HG03108 (cell line): Measurements from ENCODE around the gene ARHGEF19.
"Not testable (repeated sequence)": the region's sequence is repeated elsewhere in the genome, so short reads cannot be mapped to it uniquely, and the experiment has no call there.

ENCODE experiments used
- ATAC-seq: cut with Tn5 transposase; IDR thresholded peaks from one replicate; pipeline ENCODE4 v1.9.1; 2021; ENCODE audit warnings: moderate library complexity; ENCODE audit not compliant: unreplicated experiment

ARHGEF19 gene

DNA sequence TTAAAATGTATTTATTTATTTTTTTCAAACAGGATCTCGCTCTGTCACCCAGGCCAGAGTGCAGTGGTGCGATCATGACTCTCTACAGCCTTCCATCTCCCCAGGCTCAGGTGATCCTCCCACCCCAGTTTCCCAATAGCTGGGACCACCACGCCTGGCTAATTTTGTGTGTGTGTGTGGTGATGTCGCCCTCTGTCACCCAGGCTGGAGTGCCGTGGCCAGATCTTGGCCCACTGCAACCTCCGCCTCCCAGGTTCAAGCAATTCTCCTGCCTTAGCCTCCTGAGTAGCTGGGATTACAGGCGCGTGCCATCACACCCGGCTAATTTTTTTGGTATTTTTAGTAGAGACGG, 44.3 kb downstream of the ARHGEF19 start:
- not testable (repeated sequence) for ATAC-seq

DNA sequence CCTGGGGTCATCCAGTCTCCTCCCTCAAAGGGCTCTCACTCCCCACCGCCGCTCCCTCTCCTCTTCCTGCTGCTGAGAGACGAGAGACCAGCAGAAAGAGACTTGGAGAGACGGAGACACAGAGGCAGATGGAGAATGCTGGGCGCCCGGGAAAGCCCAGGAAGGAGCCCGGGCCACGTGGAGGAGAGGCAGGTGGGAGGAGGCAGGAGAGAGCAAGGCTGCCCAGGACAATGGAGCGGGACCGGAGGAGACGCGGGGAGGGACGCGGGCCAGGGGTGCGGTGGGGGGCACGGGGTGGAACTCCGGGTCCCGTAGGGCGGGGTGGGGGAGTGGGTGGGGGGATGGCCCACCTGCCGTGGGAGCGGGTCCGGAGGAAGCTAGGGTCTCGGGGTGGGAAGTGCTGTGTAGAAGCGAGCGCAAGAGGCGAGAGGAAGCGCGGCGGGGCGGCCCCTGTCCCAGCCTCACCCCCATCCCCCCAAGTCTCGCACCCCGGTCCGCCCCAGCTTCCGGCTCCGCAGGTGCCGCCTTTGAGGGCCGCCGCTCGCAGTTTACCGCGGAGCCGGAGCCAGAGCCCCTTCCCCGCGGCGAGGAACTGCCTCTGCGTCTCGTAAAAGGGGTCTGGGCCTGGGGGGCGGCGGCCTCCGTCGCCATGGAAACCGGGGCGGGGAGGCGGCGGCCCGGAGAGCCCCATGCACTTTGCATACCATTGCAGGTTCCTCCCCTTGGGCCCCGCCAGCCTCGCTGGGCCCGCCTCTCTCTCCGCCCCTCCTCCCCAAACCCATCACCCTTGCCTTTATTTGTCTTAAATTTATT, 44.9 kb downstream of the ARHGEF19 start:
- ATAC-seq, result no peak

- no peak for ATAC-seq
Measured at GRCh38 chr1:16166117-16166516, 46.3 kb downstream of the ARHGEF19 start.

DNA sequence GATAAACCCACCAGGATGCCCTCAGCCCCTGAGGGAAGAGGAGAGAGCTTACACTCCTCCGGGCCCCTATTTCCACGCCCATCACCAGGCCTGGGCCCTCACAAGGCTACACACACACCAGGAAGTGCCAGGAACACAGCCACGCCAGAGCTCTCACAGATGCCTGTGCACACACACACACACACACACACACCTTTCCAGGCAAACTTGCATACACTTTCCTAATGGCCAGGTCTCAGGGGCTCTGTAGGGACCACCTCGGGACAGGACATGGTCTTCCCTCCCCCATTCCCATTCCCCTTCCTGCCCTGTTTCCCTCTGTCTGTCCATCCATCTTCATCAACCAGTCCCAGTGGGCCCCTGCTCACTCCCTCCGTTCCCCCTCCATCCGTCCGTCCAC, 46.9 kb downstream of the ARHGEF19 start:
- ATAC-seq, result no peak

DNA sequence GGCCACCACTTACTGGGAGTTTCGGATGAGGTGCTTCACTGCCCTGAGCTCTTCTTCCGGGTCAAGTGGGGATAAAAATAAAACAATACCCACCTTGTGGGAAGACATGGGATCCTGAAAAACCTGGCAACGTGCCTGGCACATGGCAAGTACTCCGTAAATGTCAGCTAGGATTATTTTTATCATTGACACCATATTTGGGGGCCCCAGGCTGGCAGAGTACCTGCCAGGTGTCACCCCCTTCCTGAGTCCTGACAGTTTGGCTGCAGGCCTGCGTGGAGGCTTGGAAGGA, 47.4 kb downstream of the ARHGEF19 start:
- ATAC-seq, result no peak

DNA sequence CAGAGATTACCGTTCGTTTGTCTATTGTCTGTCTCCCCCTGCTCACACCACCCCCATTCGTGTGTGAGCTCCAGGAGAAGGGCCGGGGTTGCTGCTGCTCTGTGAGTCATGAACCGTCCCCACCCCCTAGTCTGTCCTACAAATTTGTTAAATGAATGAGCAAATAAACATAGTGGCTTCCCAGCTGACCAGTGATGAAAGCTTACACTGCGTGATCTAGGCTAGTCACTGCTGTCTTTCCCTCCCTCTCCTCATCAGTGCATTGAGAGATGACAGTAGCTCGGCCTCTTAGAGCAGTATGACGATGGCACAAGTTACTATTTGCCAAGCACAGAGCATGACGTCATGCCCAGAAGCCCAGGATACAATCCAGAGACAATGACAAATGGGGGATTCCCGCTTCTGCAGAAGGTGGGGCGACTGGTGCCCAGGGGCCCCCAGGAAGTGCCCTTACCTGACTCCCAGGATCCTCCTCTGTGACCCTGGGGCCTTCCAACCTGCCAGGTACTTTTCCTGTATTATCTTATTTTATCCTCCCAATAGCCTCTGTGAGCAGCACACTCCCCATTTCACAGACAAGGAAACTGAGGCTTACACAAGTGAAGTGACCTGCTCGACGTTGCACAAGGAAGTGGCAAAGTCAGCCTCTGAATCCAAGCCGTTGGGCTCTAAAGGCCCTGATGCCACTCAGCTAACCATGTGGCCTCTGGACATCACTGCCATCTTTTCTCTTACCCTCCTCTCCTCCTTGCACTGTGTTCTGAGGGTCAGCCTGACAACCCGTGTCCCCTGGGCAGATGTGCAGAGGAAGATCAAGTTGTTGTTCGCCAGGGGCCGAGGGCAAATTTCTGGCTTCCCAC, 48.0 kb downstream of the ARHGEF19 start:
- ATAC-seq, result no peak

GRCh38 chr1:16163608-16164212, 48.7 kb downstream of the ARHGEF19 start:
- ATAC-seq, result not testable (repeated sequence)

DNA sequence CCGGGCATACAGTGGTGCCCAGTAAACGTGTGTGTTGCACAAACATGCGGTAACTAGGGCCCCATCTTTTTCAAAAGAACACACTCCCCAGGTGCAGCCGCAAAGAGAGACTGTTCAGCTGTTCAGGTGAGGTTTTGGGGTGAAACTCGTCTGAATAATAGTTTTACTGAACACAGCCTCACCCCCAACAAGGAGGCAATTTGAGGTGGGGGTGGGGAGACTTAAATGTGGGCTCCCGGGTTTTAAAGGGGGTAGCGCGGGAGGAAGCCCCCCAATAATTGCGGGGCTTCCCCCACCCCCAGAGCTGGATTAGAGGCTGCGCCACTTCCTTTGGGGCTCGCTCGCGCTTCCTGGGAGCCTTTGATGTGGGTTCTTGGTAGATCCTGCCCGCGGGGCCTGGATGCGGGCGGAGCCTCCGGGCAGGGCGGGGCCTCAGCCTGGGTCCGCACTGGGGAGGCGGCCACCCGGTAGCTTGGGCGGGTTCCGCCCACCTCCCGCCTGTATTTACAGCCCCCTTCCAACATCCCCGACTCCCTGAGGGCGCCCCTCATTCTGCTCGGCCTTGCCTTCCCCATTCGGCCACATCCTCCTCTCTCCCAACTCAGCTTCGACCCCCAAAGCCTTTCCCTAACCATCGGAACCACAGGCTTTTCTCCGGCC, 50.2 kb downstream of the ARHGEF19 start:
- ATAC-seq, result no peak

- ATAC-seq, result no peak
Measured at GRCh38 chr1:16161717-16162116, 50.7 kb downstream of the ARHGEF19 start.

DNA sequence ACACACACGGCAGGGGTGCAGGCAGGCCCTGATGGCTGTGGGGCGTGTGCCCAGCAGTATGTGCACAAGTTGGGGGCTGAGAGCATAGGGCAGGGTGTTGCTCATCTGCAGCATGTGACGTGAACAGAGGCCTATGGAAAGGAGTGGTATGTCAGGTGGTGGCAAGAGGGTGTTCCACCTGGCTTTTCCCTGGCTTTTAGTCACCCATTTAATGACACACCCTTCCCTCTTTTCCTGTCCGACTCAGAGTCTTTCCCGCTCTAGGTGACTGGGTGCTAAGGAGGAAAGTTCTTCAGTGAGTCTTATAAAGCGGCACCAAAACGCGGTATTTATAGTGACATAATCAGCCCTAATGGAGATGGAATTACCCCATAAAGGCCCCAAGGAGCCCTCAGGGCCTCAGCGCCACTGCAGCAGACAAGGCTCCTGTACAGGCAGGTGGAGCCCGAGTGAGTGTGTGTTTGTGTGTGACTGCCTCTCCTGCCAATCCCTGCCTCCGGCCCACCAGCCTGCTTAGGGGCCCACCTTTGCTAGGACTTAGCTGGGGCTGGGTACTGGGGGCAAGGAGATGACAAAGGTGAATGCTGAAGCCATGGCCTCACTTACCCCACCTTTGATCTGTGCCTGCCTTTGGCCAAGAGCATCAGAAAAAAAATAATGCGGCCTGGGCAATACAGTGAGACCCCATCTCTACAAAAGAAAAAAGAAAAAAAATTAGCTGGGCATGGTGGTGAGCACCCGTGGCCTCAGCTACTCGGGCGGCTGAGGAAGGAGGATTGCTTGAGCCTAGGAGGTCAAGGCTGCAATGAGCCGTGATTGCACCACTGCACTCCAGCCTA, 53.2 kb downstream of the ARHGEF19 start:
- ATAC-seq, result no peak

- no peak for ATAC-seq
Measured at GRCh38 chr1:16158025-16158424, 54.4 kb downstream of the ARHGEF19 start.

DNA sequence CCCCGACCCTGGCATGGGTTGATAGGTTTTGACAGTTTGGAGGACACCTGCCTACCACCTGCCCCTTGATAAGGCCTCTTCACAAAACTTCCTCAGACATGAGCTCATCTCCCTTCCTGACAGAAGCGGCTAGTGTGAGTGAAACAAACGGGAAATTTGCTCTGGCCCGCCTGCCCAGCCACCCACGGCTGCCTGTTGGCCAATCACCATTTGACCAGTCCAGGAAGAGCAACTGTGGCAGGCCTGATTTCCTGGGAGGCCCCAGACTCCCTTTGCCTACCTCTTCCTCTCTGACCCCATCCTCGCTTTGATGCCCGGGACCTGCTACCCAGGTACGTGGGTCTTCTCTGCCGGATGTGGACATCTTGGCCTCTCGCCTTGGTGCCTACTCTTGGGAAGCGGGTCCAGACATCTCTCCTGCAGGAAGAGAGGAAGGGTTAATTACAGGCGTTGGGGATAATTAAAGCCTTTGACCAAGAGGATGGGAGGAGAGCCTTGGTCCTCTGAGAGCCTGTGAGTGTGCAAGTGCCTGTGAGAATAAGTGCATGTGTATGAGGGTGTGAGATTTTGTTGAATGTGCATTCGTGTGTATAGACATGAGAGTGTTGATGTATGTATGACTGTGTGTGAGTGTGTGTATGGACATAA, 55.5 kb downstream of the ARHGEF19 start:
- ATAC-seq, result no peak

DNA sequence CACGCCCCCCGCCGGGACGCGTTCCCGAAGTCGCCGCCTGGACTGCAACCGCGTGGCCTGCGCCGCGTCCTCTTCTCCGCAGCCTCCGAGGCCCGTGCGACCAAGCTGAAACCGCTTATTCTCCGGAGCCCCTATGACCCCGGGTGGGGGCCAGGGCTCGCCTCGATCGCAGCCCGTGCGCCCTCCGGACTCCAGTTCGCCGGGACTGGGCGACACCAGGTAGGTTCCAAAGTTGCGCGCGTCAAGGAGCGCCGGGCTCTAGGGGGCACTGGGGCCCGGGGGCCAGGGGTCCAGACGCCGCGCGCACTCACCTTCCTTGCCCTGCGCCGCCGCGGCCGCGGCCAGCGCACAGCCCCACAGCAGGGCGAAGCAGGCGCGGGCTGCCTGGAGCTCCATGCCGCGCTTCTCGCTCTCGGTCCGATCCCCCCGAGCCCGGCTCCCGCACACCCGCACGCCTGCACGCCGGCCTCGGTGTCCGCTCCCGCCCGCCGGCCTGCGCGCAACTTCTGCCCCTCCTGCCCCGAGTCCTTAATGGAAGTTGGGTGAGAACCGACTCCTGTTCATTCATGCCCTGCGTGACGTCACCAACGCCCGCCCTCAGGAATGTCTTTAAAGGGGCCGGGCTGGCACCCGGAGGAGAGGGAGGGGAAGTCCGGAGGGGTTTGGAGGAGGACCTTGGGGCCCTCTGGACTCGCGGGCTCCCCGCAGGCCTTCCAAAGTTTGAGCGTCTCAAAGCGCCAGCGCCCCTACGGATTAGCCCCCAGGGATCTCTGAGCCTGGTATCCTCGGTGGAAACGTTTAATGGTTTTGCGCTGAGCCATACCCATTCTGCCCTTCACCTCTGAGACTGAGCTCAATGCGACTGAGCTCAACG, 56.7 kb downstream of the ARHGEF19 start, which contains the start of gene EPHA2:
Gene EPHA2, minus strand, starts transcription at position 533 of the 874 bp plus-strand sequence. Its CDS starts 137 bp downstream, at position 396.
- ATAC-seq, result no peak

DNA sequence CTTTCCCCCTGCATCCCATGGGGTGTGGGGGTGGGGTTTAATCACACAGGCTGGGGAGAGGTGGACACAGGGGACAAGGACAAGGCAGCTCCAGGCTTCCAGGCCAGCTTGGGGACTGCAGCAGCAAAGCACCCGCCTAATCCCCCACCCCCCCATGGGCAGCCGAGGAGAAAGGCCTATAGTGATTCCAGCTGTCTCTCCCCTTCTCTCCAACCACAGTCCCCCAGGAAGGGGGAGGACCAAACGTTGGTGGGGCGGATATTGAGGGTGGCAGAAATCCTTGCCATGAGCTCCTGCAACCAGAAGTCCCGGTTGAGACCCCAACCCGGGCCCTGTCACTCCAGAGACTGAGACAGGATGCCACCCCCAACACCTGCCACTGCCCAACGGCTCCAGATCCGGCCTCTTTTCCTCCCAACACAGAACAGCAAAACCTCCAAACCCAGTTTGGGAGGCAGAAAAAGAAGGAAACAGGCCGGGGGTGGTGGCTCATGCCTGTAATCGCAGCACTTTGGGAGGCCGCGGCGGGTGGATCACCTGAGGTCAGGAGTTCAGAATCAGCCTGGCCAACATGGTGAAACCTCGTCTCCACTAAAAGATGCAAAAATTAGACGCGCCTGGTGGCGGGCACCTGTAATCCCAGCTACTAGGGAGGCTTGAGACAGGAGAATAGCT, 58.3 kb downstream of the ARHGEF19 start:
- no peak for ATAC-seq

GRCh38 chr1:16153096-16153998, 59.1 kb downstream of the ARHGEF19 start:
- no peak for ATAC-seq

DNA sequence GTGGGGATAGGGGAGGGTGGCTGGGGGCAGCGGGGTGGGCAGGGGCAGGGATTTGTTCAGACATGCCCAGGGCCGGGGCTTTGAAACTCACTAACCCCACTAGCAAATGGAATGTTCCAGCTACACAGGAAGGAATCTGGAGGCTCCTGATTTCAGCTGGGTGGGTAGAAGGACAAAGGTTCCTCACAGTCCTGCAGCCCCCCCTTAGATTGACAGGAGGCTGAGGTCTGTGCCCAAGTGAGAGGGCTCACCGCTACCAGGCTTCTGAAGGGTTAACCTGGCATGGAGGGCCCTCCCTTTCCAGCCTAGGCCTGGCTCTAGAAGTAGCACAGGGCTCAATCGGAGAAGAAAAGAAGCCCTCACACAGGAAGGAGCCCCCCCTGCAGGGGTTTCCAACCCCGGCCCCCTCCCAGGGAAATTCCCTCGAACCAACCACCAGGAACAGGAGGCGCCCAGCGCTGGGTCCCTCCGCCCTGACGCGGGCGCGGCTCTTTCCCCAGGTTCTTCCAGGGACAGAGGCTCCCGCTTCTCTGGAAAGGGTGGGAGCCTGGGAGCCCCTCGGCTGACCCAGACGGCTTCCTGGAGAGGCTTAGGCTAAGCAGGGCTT, 59.9 kb downstream of the ARHGEF19 start:
- ATAC-seq, result no peak

DNA sequence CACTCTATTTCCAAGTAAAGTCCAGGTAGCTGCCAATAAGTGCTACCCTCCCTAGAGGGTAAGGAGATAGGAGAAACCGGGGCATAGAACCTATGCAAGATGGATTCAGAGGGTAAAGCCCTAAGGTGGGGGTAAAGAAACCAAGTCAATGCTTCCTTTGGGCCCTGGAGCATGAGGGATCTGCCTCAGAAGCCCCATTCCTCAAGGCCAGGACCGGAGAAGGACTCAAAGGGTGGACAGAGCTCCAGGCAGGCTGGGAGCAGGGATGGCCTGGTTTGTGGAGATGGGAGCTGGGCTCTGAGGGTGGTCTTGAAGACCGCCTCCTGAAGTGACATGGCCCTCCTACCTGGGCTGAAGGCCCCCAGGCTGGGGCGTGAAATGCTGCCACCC, 60.5 kb downstream of the ARHGEF19 start:
- ATAC-seq, result no peak
